ENCODE measurements around the gene FGD1. TPM values are rescaled to one million over a fixed set of nuclear protein-coding genes. Genes with fewer than 3 reads are reported as not detected.

Gene FGD1
- total RNA-seq, 1 experiment from 2014 or later = 21.5 TPM

GRCh38 chrX:54447461-54447860 lies 48.6 kb downstream of the FGD1 start:
- Histone ChIP-seq H3K27ac (ENCODE audit: low read depth, low read length, poor library complexity, severe bottlenecking) (no peak overlapping the region), H3K4me1 (ENCODE audit: insufficient read depth, low read length, poor library complexity, severe bottlenecking) (no peaks in the 10 kb centered on the region), H3K9me3 (ENCODE audit: low read depth, low read length, poor library complexity, severe bottlenecking) (no peaks in the 10 kb centered on the region), H3K36me3 (ENCODE audit: insufficient read depth, low read length, poor library complexity, severe bottlenecking) (peaks cover 31% of the 10 kb centered on the region), H3K4me3 (ENCODE audit: low read depth, low read length, poor library complexity, severe bottlenecking) (no peak overlapping the region), H3K27me3 (replicated peaks; ENCODE audit: insufficient read depth, low read depth, low read length, poor library complexity) (no peaks in the 10 kb centered on the region)
- POLR2A ChIA-PET (ENCODE audit: low non-redundant PET) = no interaction called here
- intact Hi-C loops (cut with micrococcal nuclease; ENCODE audit: unreplicated experiment) = no loop called here
- no peak; the same call in 1 of the 2 replicates for TF ChIP-seq CTCF (conservative IDR thresholded peaks at IDR 0.05; ENCODE audit: low read depth, low read length)
- no peak for TF ChIP-seq EZH2 (IDR thresholded peaks at IDR 0.05; ENCODE audit: borderline replicate concordance, low read depth, low read length, poor library complexity, severe bottlenecking)
- CTCF ChIA-PET = interaction anchor here (0.6 kb wide), 1 partner anchor 50 kb away, joined by 8 read pairs; no protein-coding TSS in a partner anchor
- peak; percentile 22 for DNase-seq (ENCODE audit: low spot score)
- BruUV-seq (replicated peaks) = no TSS peak

- Histone ChIP-seq H3K27me3 (replicated peaks; ENCODE audit: insufficient read depth, low read depth, low read length, poor library complexity) (no peaks in the 10 kb centered on the region), H3K4me1 (ENCODE audit: insufficient read depth, low read length, poor library complexity, severe bottlenecking) (peaks cover 5% of the 10 kb centered on the region), H3K9me3 (ENCODE audit: low read depth, low read length, poor library complexity, severe bottlenecking) (no peaks in the 10 kb centered on the region), H3K4me3 (ENCODE audit: low read depth, low read length, poor library complexity, severe bottlenecking) (no peak overlapping the region), H3K27ac (ENCODE audit: low read depth, low read length, poor library complexity, severe bottlenecking) (no peak overlapping the region), H3K36me3 (ENCODE audit: insufficient read depth, low read length, poor library complexity, severe bottlenecking) (peaks cover 31% of the 10 kb centered on the region)
- DNase-seq (ENCODE audit: low spot score) = no peak
- POLR2A ChIA-PET (ENCODE audit: low non-redundant PET) = no interaction called here
- TF ChIP-seq EZH2 (IDR thresholded peaks at IDR 0.05; ENCODE audit: borderline replicate concordance, low read depth, low read length, poor library complexity, severe bottlenecking) = no peak
- TF ChIP-seq CTCF (conservative IDR thresholded peaks at IDR 0.05; ENCODE audit: low read depth, low read length) = no peak
- no TSS peak for BruUV-seq (replicated peaks)
- intact Hi-C loops (cut with micrococcal nuclease; ENCODE audit: unreplicated experiment) = no loop called here
- CTCF ChIA-PET = interaction anchor here (0.6 kb wide), 1 partner anchor 30 kb away, joined by 4 read pairs; no protein-coding TSS in a partner anchor
These were observed 50.0 kb downstream of the FGD1 start for GRCh38 chrX:54446084-54446483.

- TF ChIP-seq EZH2 (IDR thresholded peaks at IDR 0.05; ENCODE audit: borderline replicate concordance, low read depth, low read length, poor library complexity, severe bottlenecking) (no peak), CTCF (conservative IDR thresholded peaks at IDR 0.05; ENCODE audit: low read depth, low read length) (no peak)
- no peak for DNase-seq (ENCODE audit: low spot score)
- Histone ChIP-seq H3K4me1 (ENCODE audit: insufficient read depth, low read length, poor library complexity, severe bottlenecking) (peaks cover 5% of the 10 kb centered on the region), H3K36me3 (ENCODE audit: insufficient read depth, low read length, poor library complexity, severe bottlenecking) (peaks cover 28% of the 10 kb centered on the region), H3K9me3 (ENCODE audit: low read depth, low read length, poor library complexity, severe bottlenecking) (no peaks in the 10 kb centered on the region), H3K27me3 (replicated peaks; ENCODE audit: insufficient read depth, low read depth, low read length, poor library complexity) (no peaks in the 10 kb centered on the region), H3K4me3 (ENCODE audit: low read depth, low read length, poor library complexity, severe bottlenecking) (no peak overlapping the region), H3K27ac (ENCODE audit: low read depth, low read length, poor library complexity, severe bottlenecking) (no peak overlapping the region)
- ChIA-PET CTCF (no interaction called here), POLR2A (ENCODE audit: low non-redundant PET) (interaction anchor here (0.5 kb wide), 1 partner anchor 49 kb away, joined by 4 read pairs; no protein-coding TSS in a partner anchor)
- intact Hi-C loops (cut with micrococcal nuclease; ENCODE audit: unreplicated experiment) = loop anchor here (5.0 kb wide), 1 partner anchor 402 kb away; the partner anchor contains the start of gene PHF8
- TSS peak; percentile 46 for BruUV-seq (replicated peaks)
These were observed 51.3 kb downstream of the FGD1 start for GRCh38 chrX:54444752-54445151.

Measured in A673 (cell line).